Measurements from ENCODE around the gene PTN.

GRCh38 chr7:137221467-137221866 is 122.1 kb downstream of the PTN start:
- TF ChIP-seq CTCF (IDR thresholded peaks at IDR 0.05) = no peak
- no peak for TF ChIP-seq POLR2AphosphoS5 (IDR thresholded peaks at IDR 0.05)

Measured in breast epithelium (tissue), 3 donors.